Heart left ventricle (tissue), 13 donors: ENCODE measurements around the gene GPR31.

Experiments used
- CTCF ChIP-seq, 12 donors: fragments of 200-600 bp; sonication (generic) in 4 of 12; IDR thresholded peaks; one replicate each; pipeline versions ENCODE4 v1.5.0 to v1.8.0; 2018 to 2022; ENCODE audit warnings: antibody characterized with exemption in 12 of 12, mild to moderate bottlenecking in 5 of 12
- POLR2A ChIP-seq, 2 donors: fragments of 450-650 bp; IDR thresholded peaks; one replicate each; pipeline ENCODE4 v1.6.1; 2017; ENCODE audit warnings: antibody characterized with exemption in 2 of 2, mild to moderate bottlenecking in 2 of 2, moderate library complexity in 2 of 2
- donor health status: ischemic (EF 13 %, LVEDD 7.1; RV severe dilation, severe dysfunction).
- donor health status: DM: no; HTN: yes; CAD: no.
- donor health status: DM: no; HTN: no; CAD: no.
- donor health status: ischemic (EF 25% LVEDD 6.9; RV normal size, moderate dysfunction).
- donor health status: ischemic (EF 25% LVEDD 5.7; RV mildly dilated, moderate dysfunction).
- donor health status: ischemic (EF 35%, LVEDD 5.7; RV mildly dilated, moderate dysfunction).
- donor health status: nonischemic (EF 11% LVEDD 7.7; RV severe dilation, severe dysfunction).
- donor health status: DM: yes; HTN: yes; CAD: no.
- donor health status: PGD.
- donor health status: ischemic (EF 29% LVEDD 5.4; RV normal size, mild dysfunction).
- donor health status: nonischemic (EF 23%, LVEDD 6.1; RV moderate dilation, normal function).

GRCh38 chr6:167109651-167110050 lies 48.1 kb downstream of the GPR31 start:
- TF ChIP-seq CTCF (IDR thresholded peaks at IDR 0.05) (no peak), POLR2A (IDR thresholded peaks at IDR 0.05) (no peak)
